GM21381 (cell line): ENCODE measurements around the gene MAD1L1.

Experiments
- ATAC-seq: cut with Tn5 transposase; IDR thresholded peaks from one replicate; pipeline ENCODE4 v1.9.1; 2021; ENCODE audit warnings: mild to moderate bottlenecking, moderate library complexity; ENCODE audit not compliant: unreplicated experiment

The MAD1L1 gene

GRCh38 chr7:2017914-2018568, 214.7 kb downstream of the MAD1L1 start:
- ATAC-seq = no peak

GRCh38 chr7:2017481-2017891, 215.3 kb downstream of the MAD1L1 start:
- no peak for ATAC-seq

- no peak for ATAC-seq
Observed at GRCh38 chr7:2016761-2017480, 215.8 kb downstream of the MAD1L1 start.

GRCh38 chr7:2016021-2016631, 216.6 kb downstream of the MAD1L1 start:
- ATAC-seq = no peak

GRCh38 chr7:2015251-2015871, 217.4 kb downstream of the MAD1L1 start:
- no peak for ATAC-seq

- ATAC-seq = no peak
Observed at GRCh38 chr7:2014391-2015241, 218.1 kb downstream of the MAD1L1 start.

- no peak for ATAC-seq
Observed at GRCh38 chr7:2013381-2014311, 219.1 kb downstream of the MAD1L1 start.

- no peak for ATAC-seq
Observed at GRCh38 chr7:2012981-2013380, 219.8 kb downstream of the MAD1L1 start.

GRCh38 chr7:2012044-2012900, 220.5 kb downstream of the MAD1L1 start:
- ATAC-seq = no peak

GRCh38 chr7:2011266-2012043, 221.3 kb downstream of the MAD1L1 start:
- no peak for ATAC-seq

GRCh38 chr7:2010551-2011265, 222.0 kb downstream of the MAD1L1 start:
- no peak for ATAC-seq

GRCh38 chr7:2010101-2010500, 222.6 kb downstream of the MAD1L1 start:
- ATAC-seq = no peak

GRCh38 chr7:2009541-2010001, 223.2 kb downstream of the MAD1L1 start:
- no peak for ATAC-seq

- no peak for ATAC-seq
Observed at GRCh38 chr7:2008936-2009540, 223.7 kb downstream of the MAD1L1 start.

- no peak for ATAC-seq
Observed at GRCh38 chr7:2008101-2008935, 224.4 kb downstream of the MAD1L1 start.

- ATAC-seq = no peak
Observed at GRCh38 chr7:2007551-2007950, 225.2 kb downstream of the MAD1L1 start.
